K562 (cell line): ENCODE results near the gene TMEM38B. TPM values are rescaled to one million over a fixed set of nuclear protein-coding genes. Genes with fewer than 3 reads are reported as not detected.
"Not testable (repeated sequence)": the region's sequence is repeated elsewhere in the genome, so short reads cannot be mapped to it uniquely, and the experiment has no call there.

Source experiments
- ATAC-seq: fragments of 200-7000 bp; cut with Tn5 transposase; 3 replicates; pipeline ENCODE4 v1.9.1; 2020; ENCODE audit warnings: moderate library complexity
- BruUV-seq: library from RNA; stranded (reverse); fragments of 400-500 nt; replicated peaks from 2 replicates; lab custom pipeline; 2021; lab: Mats Ljungman, UMichigan
- CTCF ChIA-PET: fragments of 300-600 bp; formaldehyde crosslinking; extraction: SDS; loops from one replicate; lab custom pipeline; 2021; ENCODE audit warnings: low intra/inter-chr PET ratio; lab: Yijun Ruan, JAX
- POLR2A ChIA-PET: fragments of 300-600, 350-650 bp; sonication (Branson Sonifier 250); formaldehyde crosslinking; extraction: SDS; loops from one replicate; lab custom pipeline; 2021; ENCODE audit warnings: antibody characterized with exemption, inconsistent platforms; lab: Yijun Ruan, JAX
- DNase-seq, 4 experiments: peaks; one replicate each; pipeline versions ENCODE4 v3.0.0 to v3.0.0-alpha.2; 2011 to 2018; ENCODE audit warnings: low spot score in 3 of 4, mixed read lengths in 3 of 4; ENCODE audit errors: extremely low read depth in 1 of 4
- FAIRE-seq: peaks from 2 replicates; lab custom pipeline; 2011; peaks lifted over from hg19 to GRCh38; lab: Jason Lieb, UNC
- H2AFZ ChIP-seq: 2 replicates; pipeline ENCODE4 v1.6.0; 2011; ENCODE audit warnings: low read depth, low read length, control low read depth, inconsistent platforms
- H3K27ac ChIP-seq: fragments of 200-600 bp; 3 replicates; pipeline ENCODE4 v1.8.0; 2011; ENCODE audit warnings: low read depth, mild to moderate bottlenecking, control low read depth, inconsistent platforms, low read length, moderate library complexity, mixed read lengths; ENCODE audit errors: extremely low read depth
- H3K27me3 ChIP-seq, 2 experiments: fragments of 300-600 bp in 1 of 2; 2 replicates in 1 of 2; 3 replicates in 1 of 2; pipeline versions ENCODE4 v1.6.0 to v1.8.0; 2011; ENCODE audit warnings: inconsistent platforms in 2 of 2, low read length in 2 of 2, mild to moderate bottlenecking in 1 of 2, mixed read lengths in 1 of 2, moderate library complexity in 1 of 2; ENCODE audit not compliant: control insufficient read depth in 2 of 2, insufficient read depth in 2 of 2
- H3K36me3 ChIP-seq: fragments of 300-600 bp; 3 replicates; pipeline ENCODE4 v1.8.0; 2011; ENCODE audit warnings: mild to moderate bottlenecking, low read length, inconsistent platforms; ENCODE audit not compliant: control insufficient read depth, insufficient read depth
- H3K4me1 ChIP-seq, 2 experiments: fragments of 200-600 bp in 1 of 2; replicated peaks in 1 of 2; 2 replicates in 1 of 2; 3 replicates in 1 of 2; pipeline versions ENCODE4 v1.5.1 to v1.8.0; 2011; ENCODE audit warnings: inconsistent platforms in 2 of 2, low read length in 2 of 2, mild to moderate bottlenecking in 1 of 2, mixed read lengths in 1 of 2, moderate library complexity in 1 of 2; ENCODE audit not compliant: control insufficient read depth in 2 of 2, insufficient read depth in 2 of 2
- H3K4me2 ChIP-seq: 2 replicates; pipeline ENCODE4 v1.6.1; 2011; ENCODE audit warnings: low read length, control low read depth, inconsistent platforms, mixed read lengths; ENCODE audit not compliant: insufficient read depth
- H3K4me3 ChIP-seq: fragments of 200-600 bp; sonication (generic), shearing (Covaris generic); 2 replicates; pipeline ENCODE4 v1.5.1; 2016; ENCODE audit warnings: control low read depth, inconsistent platforms
- H3K79me2 ChIP-seq: fragments of 200-600 bp; 3 replicates; pipeline ENCODE4 v1.8.0; 2011; ENCODE audit warnings: low read length, inconsistent platforms; ENCODE audit not compliant: control insufficient read depth, insufficient read depth
- H3K9ac ChIP-seq, 2 experiments: 2 replicates each; pipeline versions ENCODE4 v1.6.0 to v1.6.1; 2011; ENCODE audit warnings: low read depth in 2 of 2, low read length in 2 of 2, control low read depth in 1 of 2, inconsistent platforms in 1 of 2, mild to moderate bottlenecking in 1 of 2, mixed read lengths in 1 of 2; ENCODE audit not compliant: insufficient read depth in 1 of 2
- H3K9me1 ChIP-seq: one replicate; pipeline ENCODE4 v1.6.0; 2011; ENCODE audit warnings: inconsistent platforms, mild to moderate bottlenecking, low read length, moderate library complexity; ENCODE audit not compliant: control insufficient read depth, insufficient read depth
- H3K9me3 ChIP-seq: replicated peaks from 2 replicates; pipeline ENCODE4 v1.5.1; 2011; ENCODE audit warnings: low read depth, low read length, inconsistent platforms; ENCODE audit not compliant: control insufficient read depth, insufficient read depth
- H4K20me1 ChIP-seq: replicated peaks from 2 replicates; pipeline ENCODE4 v1.6.1; 2011; ENCODE audit warnings: low read length, inconsistent platforms, mixed read lengths; ENCODE audit not compliant: control insufficient read depth, insufficient read depth
- C11orf30 ChIP-seq: fragments of 450-650 bp; IDR thresholded peaks from 2 replicates; pipeline ENCODE4 v1.6.1; 2016; ENCODE audit warnings: low read depth, mild to moderate bottlenecking
- CBFB ChIP-seq: sonication (generic); formaldehyde crosslinking; IDR thresholded peaks from 2 replicates; pipeline ENCODE4 v1.4.0; 2020; ENCODE audit warnings: mild to moderate bottlenecking, missing genetic modification reagents
- GATA2 ChIP-seq: sonication (generic); formaldehyde crosslinking; IDR thresholded peaks from 2 replicates; pipeline ENCODE4 v1.4.0; 2020; ENCODE audit warnings: mild to moderate bottlenecking, missing genetic modification reagents
- HMG20A ChIP-seq: fragments of 450-650 bp; formaldehyde crosslinking; conservative IDR thresholded peaks from 2 replicates; pipeline ENCODE4 v1.4.0; 2020; ENCODE audit warnings: mild to moderate bottlenecking, mixed read lengths
- MAFF ChIP-seq: IDR thresholded peaks from 2 replicates; pipeline ENCODE4 v1.6.1; 2012; ENCODE audit warnings: low read length, improper control_type of control experiment
- NCOA4 ChIP-seq: fragments of 450-650 bp; IDR thresholded peaks from 2 replicates; pipeline ENCODE4 v1.6.1; 2018; ENCODE audit warnings: mild to moderate bottlenecking; ENCODE audit not compliant: partially characterized antibody
- ZNF316 ChIP-seq: fragments of 450-650 bp; IDR thresholded peaks from 2 replicates; pipeline ENCODE4 v1.6.1; 2016
- ZNF778 ChIP-seq: fragments of 450-650 bp; formaldehyde crosslinking; IDR thresholded peaks from 2 replicates; pipeline ENCODE4 v1.4.0; 2020; ENCODE audit warnings: mild to moderate bottlenecking, moderate library complexity
- WGBS: fragments of 100-300 bp; shearing (Covaris generic); methylation state at CpG from one replicate; pipeline ENCODE4 v1.1.6; 2016; ENCODE audit warnings: low coverage, mixed read lengths; ENCODE audit not compliant: insufficient coverage; ENCODE audit errors: missing lambda C conversion rate; 5-methylcytosine and 5-hydroxymethylcytosine counted together
- in situ Hi-C: fragments of 300-500 bp; cut with MboI; formaldehyde crosslinking; loops from 4 replicates; pipeline ENCODE4 v1.15.0; 2018; ENCODE audit warnings: inconsistent platforms, mixed read lengths
- intact Hi-C: fragments of 100-400 bp; cut with micrococcal nuclease; formaldehyde crosslinking; loops from 2 replicates; pipeline ENCODE4 v1.14.2; 2022
- polyA plus RNA-seq, 8 experiments: library from polyadenylated mRNA; depleted of rRNA in 4 of 8; stranded (reverse) in 5 of 8; unstranded in 3 of 8; fragments of >200 nt; fragmentation: Nextera tagmentation in 2 of 8; fragmentation: Illumina TruSeq in 1 of 8; extraction: Ambion mirVana in 2 of 8; extraction: Trizol in 1 of 8; gene quantifications; 2 replicates each; pipeline versions ENCODE4 v1.2.1 to v1.2.3, GENCODE V29; 2011 to 2014; ENCODE audit warnings: inconsistent platforms in 1 of 8, missing spikeins in 1 of 8
- total RNA-seq, 7 experiments: library from RNA; depleted of rRNA in 6 of 7; stranded (reverse); fragments of >200 nt in 6 of 7; fragmentation: Illumina TruSeq in 2 of 7; extraction: Trizol in 2 of 7; gene quantifications; 2 replicates each; pipeline versions ENCODE4 v1.2.1 to v1.2.3, GENCODE V29; 2011 to 2021; ENCODE audit warnings: low replicate concordance in 1 of 7
- TF ChIP-seq, protein P1 (sequence below): fragments of 450-650 bp; IDR thresholded peaks from 2 replicates; pipeline ENCODE4 v1.6.1; 2014; ENCODE audit warnings: low read depth, mild to moderate bottlenecking, moderate library complexity, borderline replicate concordance

The TMEM38B gene
- total and polyA plus RNA-seq, 9 of the 15 experiments (the other 6 are each of a cell fraction or from before 2014, with no cell fraction given): 26.0 to 57.5 (median 38.5) TPM

DNA sequence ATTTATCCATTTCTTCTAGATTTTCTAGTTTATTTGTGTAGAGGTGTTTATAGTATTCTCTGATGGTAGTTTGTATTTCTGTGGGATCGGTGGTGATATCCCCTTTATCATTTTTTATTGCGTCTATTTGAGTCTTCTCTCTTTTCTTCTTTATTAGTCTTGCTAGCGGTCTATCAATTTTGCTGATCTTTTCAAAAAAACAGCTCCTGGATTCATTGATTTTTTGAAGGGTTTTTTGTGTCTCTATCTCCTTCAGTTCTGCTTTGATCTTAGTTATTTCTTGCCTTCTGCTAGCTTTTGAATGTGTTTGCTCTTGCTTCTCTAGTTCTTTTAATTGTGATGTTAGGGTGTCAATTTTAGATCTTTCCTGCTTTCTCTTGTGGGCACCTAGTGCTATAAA lies 53.0 kb downstream of the TMEM38B start:
- H3K9ac ChIP-seq, in situ Hi-C loops, BruUV-seq, H3K27me3 ChIP-seq, H3K4me2 ChIP-seq, FAIRE-seq, H2AFZ ChIP-seq, H3K79me2 ChIP-seq, DNase-seq, CTCF ChIA-PET, H4K20me1 ChIP-seq, H3K9me1 ChIP-seq, H3K4me3 ChIP-seq, H3K9me3 ChIP-seq, ATAC-seq, H3K27ac ChIP-seq, intact Hi-C loops, POLR2A ChIA-PET, H3K4me1 ChIP-seq: not testable (repeated sequence)
- WGBS: no CpG with 5 or more reads among the region's 3 CpGs
- H3K36me3 ChIP-seq: peaks cover 37% of the 10 kb centered on the region
- TF ChIP-seq C11orf30 (peak; percentile 46), ZNF316 (peak; percentile 88)

DNA sequence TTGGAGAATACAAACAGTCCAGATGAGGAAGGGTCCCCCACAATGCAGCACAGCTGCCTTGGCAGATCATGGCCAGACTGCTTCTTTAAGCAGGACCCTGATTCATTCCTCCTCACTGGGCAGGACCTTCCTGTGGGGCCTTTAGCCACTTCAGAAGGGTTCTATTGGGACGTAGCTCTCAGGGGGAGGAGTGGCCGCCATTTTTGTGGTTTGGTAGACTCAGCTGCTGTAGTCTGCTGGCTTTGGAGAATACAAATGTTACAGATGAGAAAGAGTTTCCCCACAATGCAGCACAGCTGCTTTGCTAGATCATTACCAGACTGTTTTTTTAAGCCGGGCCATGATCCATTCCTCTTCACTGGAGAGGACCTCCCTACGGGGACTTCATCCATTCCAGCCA lies 57.4 kb downstream of the TMEM38B start:
- in situ Hi-C loops: no loop called here
- FAIRE-seq: no peak
- WGBS: 75% methylated on average over 4 of the region's 4 CpGs

More for the DNA sequence above, 57.4 kb downstream of the TMEM38B start:
- Histone ChIP-seq H3K27ac (no peak overlapping the region), H3K4me3 (no peak overlapping the region), H3K9ac (no peak overlapping the region), H3K79me2 (no peaks in the 10 kb centered on the region), H2AFZ (no peak overlapping the region), H3K4me1 (no peaks in the 10 kb centered on the region), H3K9me1 (no peaks in the 10 kb centered on the region), H4K20me1 (no peaks in the 10 kb centered on the region), H3K36me3 (peaks cover 42% of the 10 kb centered on the region), H3K9me3 (no peaks in the 10 kb centered on the region), H3K4me2 (no peak overlapping the region), H3K27me3 (no peaks in the 10 kb centered on the region)
- no peak for ATAC-seq
- TF ChIP-seq, protein P1, sequence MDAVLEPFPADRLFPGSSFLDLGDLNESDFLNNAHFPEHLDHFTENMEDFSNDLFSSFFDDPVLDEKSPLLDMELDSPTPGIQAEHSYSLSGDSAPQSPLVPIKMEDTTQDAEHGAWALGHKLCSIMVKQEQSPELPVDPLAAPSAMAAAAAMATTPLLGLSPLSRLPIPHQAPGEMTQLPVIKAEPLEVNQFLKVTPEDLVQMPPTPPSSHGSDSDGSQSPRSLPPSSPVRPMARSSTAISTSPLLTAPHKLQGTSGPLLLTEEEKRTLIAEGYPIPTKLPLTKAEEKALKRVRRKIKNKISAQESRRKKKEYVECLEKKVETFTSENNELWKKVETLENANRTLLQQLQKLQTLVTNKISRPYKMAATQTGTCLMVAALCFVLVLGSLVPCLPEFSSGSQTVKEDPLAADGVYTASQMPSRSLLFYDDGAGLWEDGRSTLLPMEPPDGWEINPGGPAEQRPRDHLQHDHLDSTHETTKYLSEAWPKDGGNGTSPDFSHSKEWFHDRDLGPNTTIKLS: no peak
- no peak for TF ChIP-seq ZNF778
- TF ChIP-seq CBFB (CRISPR knock-in tag): no peak
- no peak for TF ChIP-seq HMG20A (CRISPR knock-in tag)
- no peak for TF ChIP-seq GATA2 (CRISPR knock-in tag)
- no peak for TF ChIP-seq MAFF
- TF ChIP-seq NCOA4: no peak
- no peak for DNase-seq
- no TSS peak for BruUV-seq
- ChIA-PET POLR2A (no interaction called here), CTCF (no interaction called here)
- intact Hi-C loops: no loop called here
